22Rv1 (cell line): ENCODE data around the gene INO80.
"Not testable (repeated sequence)": the region's sequence is repeated elsewhere in the genome, so short reads cannot be mapped to it uniquely, and the experiment has no call there.

Experiments
- H3K27ac ChIP-seq: fragments of 450-650 bp; 2 replicates; pipeline ENCODE4 v1.5.1; 2017
- ZFX ChIP-seq: fragments of 450-650 bp; IDR thresholded peaks from 2 replicates; pipeline ENCODE4 v1.6.1; 2017; ENCODE audit warnings: antibody characterized with exemption, borderline replicate concordance
- TF ChIP-seq, protein P1 (sequence below): fragments of 450-650 bp; IDR thresholded peaks from 2 replicates; pipeline ENCODE4 v1.5.1; 2017; ENCODE audit warnings: mild to moderate bottlenecking

The INO80 gene

DNA sequence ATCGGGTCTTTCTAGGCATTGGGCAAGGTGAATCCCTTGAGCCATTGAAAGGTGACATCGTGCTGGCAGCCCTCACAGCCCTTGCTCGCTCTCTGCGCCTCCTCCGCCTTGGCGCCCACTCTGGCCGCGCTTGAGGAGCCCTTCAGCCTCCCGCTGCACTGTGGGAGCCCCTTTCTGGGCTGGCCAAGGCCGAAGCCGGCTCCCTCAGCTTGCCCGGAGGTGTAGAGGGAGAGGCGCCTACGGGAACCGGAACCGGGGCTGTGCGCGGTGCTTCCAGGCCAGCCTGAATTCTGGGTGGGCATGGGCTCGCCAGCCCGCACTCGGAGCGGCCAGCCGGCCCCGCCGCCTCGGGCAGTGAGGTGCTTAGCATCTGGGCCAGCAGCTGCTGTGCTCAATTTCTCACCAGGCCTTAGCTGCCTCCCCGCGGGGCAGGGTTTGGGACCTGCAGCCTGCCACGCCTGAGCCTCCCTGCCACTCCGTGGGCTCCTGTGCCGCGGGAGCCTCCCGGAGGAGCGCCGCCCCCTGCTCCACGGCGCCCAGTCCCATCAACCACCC is 35.4 kb upstream of the INO80 start:
- TF ChIP-seq ZFX, result no peak
- TF ChIP-seq, protein P1, sequence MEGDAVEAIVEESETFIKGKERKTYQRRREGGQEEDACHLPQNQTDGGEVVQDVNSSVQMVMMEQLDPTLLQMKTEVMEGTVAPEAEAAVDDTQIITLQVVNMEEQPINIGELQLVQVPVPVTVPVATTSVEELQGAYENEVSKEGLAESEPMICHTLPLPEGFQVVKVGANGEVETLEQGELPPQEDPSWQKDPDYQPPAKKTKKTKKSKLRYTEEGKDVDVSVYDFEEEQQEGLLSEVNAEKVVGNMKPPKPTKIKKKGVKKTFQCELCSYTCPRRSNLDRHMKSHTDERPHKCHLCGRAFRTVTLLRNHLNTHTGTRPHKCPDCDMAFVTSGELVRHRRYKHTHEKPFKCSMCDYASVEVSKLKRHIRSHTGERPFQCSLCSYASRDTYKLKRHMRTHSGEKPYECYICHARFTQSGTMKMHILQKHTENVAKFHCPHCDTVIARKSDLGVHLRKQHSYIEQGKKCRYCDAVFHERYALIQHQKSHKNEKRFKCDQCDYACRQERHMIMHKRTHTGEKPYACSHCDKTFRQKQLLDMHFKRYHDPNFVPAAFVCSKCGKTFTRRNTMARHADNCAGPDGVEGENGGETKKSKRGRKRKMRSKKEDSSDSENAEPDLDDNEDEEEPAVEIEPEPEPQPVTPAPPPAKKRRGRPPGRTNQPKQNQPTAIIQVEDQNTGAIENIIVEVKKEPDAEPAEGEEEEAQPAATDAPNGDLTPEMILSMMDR, result no peak
- peak overlapping the region; percentile 84; the same call in 1 of the 2 replicates for H3K27ac ChIP-seq

DNA sequence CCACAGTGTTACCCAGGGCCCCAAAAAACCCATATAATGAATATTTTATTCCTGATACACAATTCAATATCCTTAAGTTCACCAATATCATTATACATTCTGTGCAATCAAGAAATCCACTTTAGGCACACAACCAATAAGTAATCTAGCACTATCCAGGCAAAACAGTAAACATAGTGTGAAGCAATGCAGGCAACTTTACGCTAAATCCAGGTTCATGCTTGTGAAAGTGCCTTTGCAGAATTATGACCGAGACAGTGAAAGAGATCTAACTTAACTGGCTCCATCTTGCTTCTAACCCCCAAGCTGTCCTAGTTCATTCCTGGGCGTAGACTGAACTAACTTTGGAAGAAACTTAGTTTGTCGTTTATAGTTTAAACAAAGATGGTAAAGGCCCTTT is 34.2 kb upstream of the INO80 start:
- H3K27ac ChIP-seq, result peak overlapping the region; percentile 84
- TF ChIP-seq, protein P1, result no peak
- TF ChIP-seq ZFX, result no peak

- TF ChIP-seq, protein P1, result no peak
- TF ChIP-seq ZFX, result no peak
- H3K27ac ChIP-seq, result peak overlapping the region; percentile 84
Measured at GRCh38 chr15:41148065-41148464, 32.0 kb upstream of the INO80 start.

- peak overlapping the region; percentile 55 for H3K27ac ChIP-seq
- no peak for TF ChIP-seq ZFX
- TF ChIP-seq, protein P1, result no peak
Measured at GRCh38 chr15:41139619-41140018, 23.5 kb upstream of the INO80 start.

GRCh38 chr15:41139112-41139511 is 23.0 kb upstream of the INO80 start:
- H3K27ac ChIP-seq, result peak overlapping the region; percentile 55

GRCh38 chr15:41135580-41135979 is 19.5 kb upstream of the INO80 start:
- not testable (repeated sequence) for H3K27ac ChIP-seq

DNA sequence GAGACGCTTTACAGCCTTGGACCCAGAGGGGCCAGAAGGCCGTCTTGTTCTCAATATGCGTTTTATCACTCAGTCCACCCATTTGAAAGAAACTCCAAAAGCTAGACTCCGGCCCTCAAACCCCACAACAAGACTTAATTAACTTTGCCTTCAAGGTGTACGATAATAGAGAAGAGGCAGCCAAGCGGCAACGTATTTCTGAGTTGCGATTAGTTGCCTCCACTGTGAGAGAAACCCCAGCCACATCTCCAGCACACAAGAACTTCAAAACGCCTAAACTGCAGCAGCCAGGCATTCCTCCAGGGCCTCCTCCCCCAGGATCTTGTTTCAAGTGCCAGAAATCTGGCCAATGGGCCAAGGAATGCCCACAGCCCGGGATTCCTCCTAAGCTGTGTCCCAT is 17.4 kb upstream of the INO80 start:
- TF ChIP-seq, protein P1, result no peak
- no peak for TF ChIP-seq ZFX

DNA sequence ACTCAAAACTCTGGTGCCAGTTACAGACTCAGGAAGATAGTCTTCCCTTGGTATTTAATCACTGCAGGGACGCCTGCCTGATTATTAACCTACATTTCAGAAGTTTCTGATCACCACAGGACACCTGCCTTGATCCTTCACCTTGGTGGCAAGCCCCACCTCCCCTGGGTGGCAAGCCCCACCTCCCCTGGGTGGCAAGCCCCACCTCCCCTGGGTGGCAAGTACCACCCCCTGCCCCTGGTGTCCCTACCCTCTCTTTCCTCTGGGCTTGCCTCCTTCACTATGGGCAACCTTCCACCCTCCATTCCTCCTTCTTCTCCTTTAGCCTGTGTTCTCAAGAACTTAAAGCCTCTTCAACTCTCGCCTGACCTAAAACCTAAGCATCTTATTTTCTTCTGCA is 16.0 kb upstream of the INO80 start:
- not testable (repeated sequence) for H3K27ac ChIP-seq

More for the DNA sequence above, 17.4 kb upstream of the INO80 start:
- no peak overlapping the region for H3K27ac ChIP-seq

GRCh38 chr15:41128174-41128902 is 12.3 kb upstream of the INO80 start:
- no peak for TF ChIP-seq ZFX
- H3K27ac ChIP-seq, result no peak overlapping the region
